IMR-90 (cell line): ENCODE results near the gene MAZ. TPM values are rescaled to one million over a fixed set of nuclear protein-coding genes. Genes with fewer than 3 reads are reported as not detected.

ENCODE experiments used
- ATAC-seq: fragments of 200-7000 bp; cut with Tn5 transposase; 2 replicates; pipeline ENCODE4 v1.9.1; 2020; ENCODE audit warnings: low read depth, mild to moderate bottlenecking, moderate library complexity
- BruUV-seq: library from RNA; stranded (reverse); fragments of 400-500 nt; replicated peaks from 2 replicates; lab custom pipeline; 2021; lab: Mats Ljungman, UMichigan
- CTCF ChIA-PET: fragments of 300-600 bp; formaldehyde crosslinking; extraction: SDS; loops from one replicate; lab custom pipeline; 2021; ENCODE audit warnings: antibody characterized with exemption; lab: Yijun Ruan, JAX
- POLR2A ChIA-PET: fragments of 300-600 bp; sonication (Branson Sonifier 250); formaldehyde crosslinking; loops from one replicate; lab custom pipeline; 2022; ENCODE audit warnings: antibody characterized with exemption; ENCODE audit not compliant: unreplicated experiment; lab: Charles Lee
- DNase-seq: peaks from one replicate; pipeline ENCODE4 v3.0.0; 2013
- H2AFZ ChIP-seq: replicated peaks from 2 replicates; pipeline ENCODE3; 2013; ENCODE audit warnings: low read length, mild to moderate bottlenecking; ENCODE audit not compliant: poor library complexity
- H2AK5ac ChIP-seq: 2 replicates; pipeline ENCODE4 v1.6.1; 2013; ENCODE audit warnings: low read depth, low read length, inconsistent platforms
- H2AK9ac ChIP-seq: replicated peaks from 2 replicates; pipeline ENCODE3; 2013; ENCODE audit warnings: mild to moderate bottlenecking, low read depth, low read length, moderate library complexity; ENCODE audit not compliant: poor library complexity
- H2BK120ac ChIP-seq: 2 replicates; pipeline ENCODE4 v1.6.1; 2013; ENCODE audit warnings: low read depth, low read length, inconsistent platforms
- H2BK15ac ChIP-seq: 3 replicates; pipeline ENCODE4 v1.6.1; 2013; ENCODE audit warnings: low read depth, low read length, inconsistent platforms
- H2BK20ac ChIP-seq: 2 replicates; pipeline ENCODE4 v1.6.1; 2013; ENCODE audit warnings: low read depth, mild to moderate bottlenecking, inconsistent platforms, low read length, moderate library complexity
- H2BK5ac ChIP-seq: 2 replicates; pipeline ENCODE4 v1.6.1; 2013; ENCODE audit warnings: mild to moderate bottlenecking, low read depth, low read length, inconsistent platforms; ENCODE audit not compliant: poor library complexity, severe bottlenecking
- H3K14ac ChIP-seq: replicated peaks from 2 replicates; pipeline ENCODE4 v1.6.1; 2013; ENCODE audit warnings: low read depth, low read length, inconsistent platforms
- H3K18ac ChIP-seq: 2 replicates; pipeline ENCODE4 v1.6.1; 2013; ENCODE audit warnings: low read depth, low read length, control low read depth
- H3K23ac ChIP-seq: 2 replicates; pipeline ENCODE4 v1.6.1; 2013; ENCODE audit warnings: low read depth, low read length, inconsistent platforms
- H3K27ac ChIP-seq: 2 replicates; pipeline ENCODE4 v1.5.1; 2013; ENCODE audit warnings: mild to moderate bottlenecking, control low read depth, low read length; ENCODE audit not compliant: insufficient read depth
- H3K27me3 ChIP-seq: 2 replicates; pipeline ENCODE4 v1.6.1; 2013; ENCODE audit warnings: low read length; ENCODE audit not compliant: control insufficient read depth, insufficient read depth
- H3K36me3 ChIP-seq: 2 replicates; pipeline ENCODE4 v1.6.1; 2013; ENCODE audit warnings: low read length, mixed read lengths; ENCODE audit not compliant: control insufficient read depth, insufficient read depth
- H3K4ac ChIP-seq: 2 replicates; pipeline ENCODE4 v1.6.1; 2013; ENCODE audit warnings: low read depth, low read length, inconsistent platforms
- H3K4me1 ChIP-seq: 2 replicates; pipeline ENCODE4 v1.6.1; 2013; ENCODE audit warnings: low read length, mixed read lengths; ENCODE audit not compliant: control insufficient read depth, insufficient read depth
- H3K4me2 ChIP-seq: 2 replicates; pipeline ENCODE4 v1.6.1; 2013; ENCODE audit warnings: low read depth, mild to moderate bottlenecking, control low read depth, low read length, moderate library complexity
- H3K4me3 ChIP-seq: 2 replicates; pipeline ENCODE4 v1.5.1; 2013; ENCODE audit warnings: low read depth, mild to moderate bottlenecking, control low read depth, low read length, moderate library complexity; ENCODE audit not compliant: insufficient read depth
- H3K56ac ChIP-seq: 2 replicates; pipeline ENCODE4 v1.6.1; 2013; ENCODE audit warnings: low read length, inconsistent platforms; ENCODE audit not compliant: insufficient read depth; ENCODE audit errors: extremely low read depth
- H3K79me1 ChIP-seq, 2 experiments: 2 replicates each; pipeline ENCODE4 v1.6.1; 2013; ENCODE audit warnings: low read length in 2 of 2, inconsistent platforms in 1 of 2, low read depth in 1 of 2
- H3K9ac ChIP-seq: 2 replicates; pipeline ENCODE4 v1.6.1; 2013; ENCODE audit warnings: low read depth, low read length, control low read depth
- H3K9me1 ChIP-seq: 2 replicates; pipeline ENCODE4 v1.6.1; 2013; ENCODE audit warnings: low read length, inconsistent platforms; ENCODE audit not compliant: insufficient read depth
- H3K9me3 ChIP-seq: 2 replicates; pipeline ENCODE4 v1.6.1; 2013; ENCODE audit warnings: low read length; ENCODE audit not compliant: control insufficient read depth, insufficient read depth
- H4K20me1 ChIP-seq: 2 replicates; pipeline ENCODE4 v1.6.1; 2013; ENCODE audit warnings: low read length, inconsistent platforms; ENCODE audit not compliant: insufficient read depth
- H4K5ac ChIP-seq: 2 replicates; pipeline ENCODE4 v1.6.1; 2013; ENCODE audit warnings: mild to moderate bottlenecking, low read depth, low read length, control low read depth
- H4K8ac ChIP-seq, 2 experiments: 2 replicates each; pipeline ENCODE4 v1.6.1; 2013; ENCODE audit warnings: low read depth in 2 of 2, low read length in 2 of 2, control low read depth in 1 of 2, inconsistent platforms in 1 of 2
- H4K91ac ChIP-seq: 2 replicates; pipeline ENCODE4 v1.6.1; 2013; ENCODE audit warnings: low read depth, low read length, inconsistent platforms; ENCODE audit not compliant: insufficient read depth
- BHLHE40 ChIP-seq: fragments of 150-350 bp; IDR thresholded peaks from 2 replicates; pipeline ENCODE4 v1.6.1; 2016; ENCODE audit warnings: mild to moderate bottlenecking, low read depth, low read length
- CEBPB ChIP-seq: IDR thresholded peaks from 2 replicates; pipeline ENCODE4 v1.6.1; 2012; ENCODE audit warnings: low read depth, low read length, improper control_type of control experiment
- CHD1 ChIP-seq: IDR thresholded peaks from 2 replicates; pipeline ENCODE4 v1.6.1; 2012; ENCODE audit warnings: low read depth, low read length, improper control_type of control experiment
- CTCF ChIP-seq: conservative IDR thresholded peaks from 2 replicates; pipeline ENCODE4 v1.5.1; 2012; ENCODE audit warnings: mild to moderate bottlenecking, low read depth, low read length, improper control_type of control experiment
- ELK1 ChIP-seq: fragments of 150-350 bp; IDR thresholded peaks from 2 replicates; pipeline ENCODE4 v1.6.1; 2016; ENCODE audit warnings: low read depth, mild to moderate bottlenecking, low read length, moderate library complexity, borderline replicate concordance
- FOS ChIP-seq: fragments of 150-350 bp; IDR thresholded peaks from 2 replicates; pipeline ENCODE4 v1.6.1; 2016; ENCODE audit warnings: low read depth, low read length
- MAFK ChIP-seq: IDR thresholded peaks from 2 replicates; pipeline ENCODE4 v1.6.1; 2012; ENCODE audit warnings: low read depth, low read length, improper control_type of control experiment
- MAZ ChIP-seq: IDR thresholded peaks from 2 replicates; pipeline ENCODE4 v1.6.1; 2012; ENCODE audit warnings: low read depth, mild to moderate bottlenecking, low read length, improper control_type of control experiment, moderate library complexity, borderline replicate concordance
- MXI1 ChIP-seq: IDR thresholded peaks from 2 replicates; pipeline ENCODE4 v1.6.1; 2012; ENCODE audit warnings: low read depth, mild to moderate bottlenecking, low read length, moderate library complexity, borderline replicate concordance
- NFE2L2 ChIP-seq: fragments of 150-350 bp; IDR thresholded peaks from 2 replicates; pipeline ENCODE4 v1.6.1; 2016; ENCODE audit warnings: low read depth, mild to moderate bottlenecking, low read length
- POLR2A ChIP-seq: IDR thresholded peaks from 2 replicates; pipeline ENCODE4 v1.6.1; 2012; ENCODE audit warnings: mild to moderate bottlenecking, low read depth, low read length
- RAD21 ChIP-seq: IDR thresholded peaks from 2 replicates; pipeline ENCODE4 v1.6.1; 2012; ENCODE audit warnings: low read length, improper control_type of control experiment
- RCOR1 ChIP-seq: IDR thresholded peaks from 2 replicates; pipeline ENCODE4 v1.6.1; 2012; ENCODE audit warnings: mild to moderate bottlenecking, low read length, improper control_type of control experiment; ENCODE audit not compliant: insufficient replicate concordance
- RFX5 ChIP-seq: IDR thresholded peaks from 2 replicates; pipeline ENCODE4 v1.8.0; 2012; ENCODE audit warnings: low read depth, mild to moderate bottlenecking, low read length, moderate library complexity
- USF2 ChIP-seq: fragments of 150-350 bp; IDR thresholded peaks from 2 replicates; pipeline ENCODE4 v1.6.1; 2017; ENCODE audit warnings: mild to moderate bottlenecking, antibody characterized with exemption, low read length, low read depth
- WGBS, 2 experiments: methylation state at CpG; one replicate each; pipeline versions ENCODE4 v1.1.5 to v1.1.7; 2013; ENCODE audit warnings: missing lambda C conversion rate in 2 of 2; ENCODE audit not compliant: insufficient read length in 1 of 2; ENCODE audit errors: extremely low coverage in 2 of 2; 5-methylcytosine and 5-hydroxymethylcytosine counted together
- dilution Hi-C: fragments of 300-500 bp; cut with HindIII; formaldehyde crosslinking; loops from one replicate; pipeline ENCODE4 v1.14.3; 2018; ENCODE audit warnings: low sequenced_read_pairs; ENCODE audit not compliant: unreplicated experiment
- in situ Hi-C: fragments of 300-500 bp; cut with MboI; formaldehyde crosslinking; loops from 3 replicates; pipeline ENCODE4 v1.14.3; 2019; ENCODE audit warnings: low sequenced_read_pairs, inconsistent platforms, mixed read lengths
- intact Hi-C: fragments of 100-400 bp; cut with micrococcal nuclease; formaldehyde crosslinking; loops from 2 replicates; pipeline ENCODE4 v1.10.0; 2022
- polyA plus RNA-seq, 3 experiments: library from polyadenylated mRNA; depleted of rRNA; stranded (reverse); fragments of >200 nt; gene quantifications; 2 replicates each; pipeline ENCODE4 v1.2.3, GENCODE V29; 2012; ENCODE audit warnings: low replicate concordance in 1 of 3
- total RNA-seq: library from RNA; depleted of rRNA; stranded (reverse); fragments of >200 nt; gene quantifications from 2 replicates; pipeline ENCODE4 v1.2.3, GENCODE V29; 2012

The MAZ gene
- total and polyA plus RNA-seq, 2 of the 4 experiments (the other 2 are of a cell fraction) = 113 to 138 TPM

GRCh38 chr16:29765167-29766032, 40.9 kb upstream of the MAZ start:
- ChIA-PET CTCF (no interaction called here), POLR2A (no interaction called here)
- WGBS, 2 experiments = 72% methylated on average over 4 of the region's 15 CpGs; no CpG with 5 or more reads in 1 of the 2 experiments
- Histone ChIP-seq H4K20me1 (no peaks in the 10 kb centered on the region), H3K9me1 (no peaks in the 10 kb centered on the region), H3K27me3 (peaks cover 7% of the 10 kb centered on the region), H2BK20ac (no peak overlapping the region), H2AK5ac (no peak overlapping the region), H3K4me1 (no peaks in the 10 kb centered on the region), H2BK15ac (no peak overlapping the region), H4K8ac (no peak overlapping the region), H3K18ac (no peak overlapping the region), H2AK9ac (no peak overlapping the region), H3K79me1 (no peaks in the 10 kb centered on the region), H3K36me3 (no peaks in the 10 kb centered on the region), H3K9ac (no peak overlapping the region), H3K4me3 (no peak overlapping the region), H3K4ac (no peak overlapping the region), H3K27ac (no peak overlapping the region), H4K5ac (no peak overlapping the region), H3K14ac (no peak overlapping the region), H3K56ac (no peak overlapping the region), H2BK120ac (no peak overlapping the region), H2BK5ac (no peak overlapping the region), H2AFZ (no peak overlapping the region), H4K91ac (no peak overlapping the region), H3K4me2 (no peak overlapping the region), H3K9me3 (no peaks in the 10 kb centered on the region), H3K23ac (no peak overlapping the region)
- no TSS peak for BruUV-seq
- ATAC-seq = no peak
- dilution Hi-C loops = no loop called here
- in situ Hi-C loops = no loop called here
- DNase-seq = no peak
- intact Hi-C loops = no loop called here
- TF ChIP-seq ELK1 (no peak), CHD1 (no peak), MAFK (no peak), USF2 (no peak), CEBPB (no peak), BHLHE40 (no peak), MAZ (no peak), RCOR1 (no peak), FOS (no peak), POLR2A (no peak), RAD21 (no peak), MXI1 (no peak), CTCF (no peak), NFE2L2 (no peak), RFX5 (no peak)
